RWPE1 (cell line): ENCODE data around the gene SERINC5.

Experiments used
- CTCF ChIA-PET: fragments of 350-600 bp; sonication (Branson Sonifier 250); formaldehyde crosslinking; extraction: SDS; loops from one replicate; lab custom pipeline; 2021; lab: Yijun Ruan, JAX
- POLR2A ChIA-PET: fragments of 400-600 bp; formaldehyde crosslinking; extraction: SDS; loops from one replicate; lab custom pipeline; 2020; ENCODE audit warnings: antibody characterized with exemption; ENCODE audit not compliant: low non-redundant PET; lab: Yijun Ruan, JAX
- DNase-seq: peaks from one replicate; pipeline ENCODE4 v3.0.0; 2012; ENCODE audit warnings: low spot score
- H3K27ac ChIP-seq: fragments of 450-650 bp; 2 replicates; pipeline ENCODE4 v1.5.1; 2017
- CTCF ChIP-seq: fragments of 450-650 bp; conservative IDR thresholded peaks from 2 replicates; pipeline ENCODE4 v1.5.1; 2017; ENCODE audit warnings: low read depth, mild to moderate bottlenecking

SERINC5 gene

GRCh38 chr5:80249901-80250300 is 5.9 kb downstream of the SERINC5 start:
- DNase-seq = no peak
- ChIA-PET POLR2A (no interaction called here), CTCF (interaction anchor here (0.9 kb wide), 1 partner anchor 58 kb away, joined by 3 read pairs; no protein-coding TSS in a partner anchor)
- peak overlapping the region; percentile 43 for H3K27ac ChIP-seq
- TF ChIP-seq CTCF = no peak

GRCh38 chr5:80248378-80248777 is 7.5 kb downstream of the SERINC5 start:
- ChIA-PET POLR2A (no interaction called here), CTCF (no interaction called here)
- H3K27ac ChIP-seq = peak overlapping the region; percentile 88; the same call in 1 of the 2 replicates
- no peak for DNase-seq
- no peak for TF ChIP-seq CTCF

- ChIA-PET POLR2A (interaction anchor here (0.6 to 1.3 kb wide), 3 partner anchors 9 to 1420 kb away, joined by 3 to 10 read pairs (median 5); partner anchors contain the start of gene SERINC5), CTCF (interaction anchor here (0.5 to 1.2 kb wide), 4 partner anchors 117 to 368 kb away, joined by 3 to 5 read pairs (median 3); no protein-coding TSS in a partner anchor)
These were observed 8.7 kb downstream of the SERINC5 start for GRCh38 chr5:80246995-80247729.

GRCh38 chr5:80246001-80246758 is 9.7 kb downstream of the SERINC5 start:
- H3K27ac ChIP-seq = peak overlapping the region; percentile 66
- TF ChIP-seq CTCF = no peak
- ChIA-PET POLR2A (interaction anchor here (1.3 kb wide), 1 partner anchor 10 kb away, joined by 10 read pairs; the partner anchor contains the start of gene SERINC5), CTCF (interaction anchor here (0.6 to 1.2 kb wide), 5 partner anchors 24 to 879 kb away, joined by 3 to 5 read pairs (median 3); no protein-coding TSS in a partner anchor)
- DNase-seq = peak; percentile 50

More at GRCh38 chr5:80246995-80247729, 8.7 kb downstream of the SERINC5 start:
- H3K27ac ChIP-seq = peak overlapping the region; percentile 88
- TF ChIP-seq CTCF = no peak
- peak; percentile 95 for DNase-seq

- no peak overlapping the region for H3K27ac ChIP-seq
- CTCF ChIA-PET = no interaction called here
- POLR2A ChIA-PET = no interaction called here
- TF ChIP-seq CTCF = no peak
- DNase-seq = no peak
These were observed 12.3 kb downstream of the SERINC5 start for GRCh38 chr5:80243567-80243966.

- no peak for DNase-seq
- POLR2A ChIA-PET = no interaction called here
- no peak for TF ChIP-seq CTCF
- H3K27ac ChIP-seq = no peak overlapping the region
- CTCF ChIA-PET = no interaction called here
These were observed 13.0 kb downstream of the SERINC5 start for GRCh38 chr5:80242849-80243248.
